ENCODE data around the gene ARMC10. TPM values are rescaled to one million over a fixed set of nuclear protein-coding genes. Genes with fewer than 3 reads are reported as not detected.
A peak's percentile ranks its signal among the peaks of the same experiment; 100 is the strongest.
"Not testable (repeated sequence)": the region's sequence is repeated elsewhere in the genome, so short reads cannot be mapped to it uniquely, and the experiment has no call there.

Gene ARMC10
- total RNA-seq, result 10 to 100 TPM; 50.6 to 59.6 TPM

DNA sequence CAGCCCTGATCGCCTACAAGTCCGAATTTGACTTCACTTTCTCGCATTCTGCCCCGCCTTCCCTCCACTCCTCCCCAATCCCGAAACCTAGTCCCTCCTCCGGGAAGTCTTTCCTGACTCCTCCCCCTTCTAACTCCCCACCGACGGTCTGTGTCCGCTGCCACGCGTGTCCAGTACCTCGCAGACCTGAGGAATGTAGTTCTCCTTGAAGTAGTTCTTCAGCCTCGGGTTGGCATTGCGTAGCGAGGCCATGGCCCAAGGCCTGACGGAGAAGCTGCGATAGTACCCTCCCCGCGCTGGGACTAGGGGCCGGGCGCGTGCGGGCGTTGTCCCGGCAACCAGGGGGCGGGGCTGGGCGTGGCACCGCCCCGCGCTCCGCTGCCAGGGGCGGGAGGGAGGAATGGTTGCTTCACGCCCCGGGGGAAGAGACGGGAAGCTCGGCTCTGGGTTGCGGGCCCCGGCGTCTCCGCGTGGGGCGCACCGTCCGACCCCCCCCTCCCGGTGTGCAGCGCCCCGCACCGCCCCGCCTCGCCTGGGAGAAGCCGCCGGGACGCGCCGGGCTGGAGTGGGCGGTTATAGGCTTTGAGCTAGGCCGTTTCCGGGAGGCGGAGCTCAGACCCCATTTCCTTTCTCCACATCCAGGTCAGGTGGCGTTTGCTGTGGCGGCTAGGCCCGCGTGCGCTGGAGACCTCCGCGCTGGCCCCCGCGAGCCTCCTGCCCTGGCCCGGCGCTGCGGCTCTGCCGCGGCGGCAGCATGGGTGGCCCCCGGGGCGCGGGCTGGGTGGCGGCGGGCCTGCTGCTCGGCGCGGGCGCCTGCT is at the start of gene ARMC10, which contains the start of gene FBXL13:
TSS of gene ARMC10 (plus strand) at position 622 of the 818 bp plus-strand sequence. CDS start at position 755, 133 bp downstream.
TSS of gene FBXL13 (minus strand) at position 278 of the 818 bp plus-strand sequence.
- Histone ChIP-seq H3K27ac (peak within 1 kb of the TSS; percentile 85 to 91), H3K4me1 (replicated peaks) (peaks cover 5% of the 10 kb centered on the region), H3K4me3 (peak within 1 kb of the TSS; percentile 65 to 84), H3K9me3 (no peaks in the 10 kb centered on the region), H3K36me3 (no peaks in the 10 kb centered on the region), H3K27me3 (replicated peaks; ENCODE audit: insufficient read depth) (no peaks in the 10 kb centered on the region)
- peak; percentile 87 for DNase-seq (ENCODE audit: low spot score)
- under 1% methylated on average over 70 of the region's 83 CpGs for WGBS
- TF ChIP-seq POLR2A (IDR thresholded peaks at IDR 0.05) (peak; percentile 60), CTCF (IDR thresholded peaks at IDR 0.05) (peak in 2 of 4 experiments; percentile 45 to 48), POLR2AphosphoS5 (IDR thresholded peaks at IDR 0.05) (peak; percentile 72)
- intact Hi-C loops (cut with DNase I), result no loop called here

GRCh38 chr7:103025341-103025740 is 49.6 kb upstream of the ARMC10 start:
- intact Hi-C loops (cut with DNase I), result no loop called here
- no peak for DNase-seq (ENCODE audit: low spot score)
- Histone ChIP-seq H3K9me3 (no peaks in the 10 kb centered on the region), H3K4me1 (replicated peaks) (no peaks in the 10 kb centered on the region), H3K4me3 (no peak overlapping the region), H3K27me3 (replicated peaks; ENCODE audit: insufficient read depth) (no peaks in the 10 kb centered on the region), H3K27ac (no peak overlapping the region), H3K36me3 (no peaks in the 10 kb centered on the region)
- TF ChIP-seq POLR2A (IDR thresholded peaks at IDR 0.05) (no peak), CTCF (IDR thresholded peaks at IDR 0.05) (no peak), POLR2AphosphoS5 (IDR thresholded peaks at IDR 0.05) (no peak)
- 77% methylated on average over 3 of the region's 3 CpGs for WGBS

- DNase-seq (ENCODE audit: low spot score), result no peak
- Histone ChIP-seq H3K27me3 (replicated peaks; ENCODE audit: insufficient read depth) (no peaks in the 10 kb centered on the region), H3K4me1 (replicated peaks) (no peaks in the 10 kb centered on the region), H3K27ac (no peak overlapping the region), H3K4me3 (no peak overlapping the region), H3K9me3 (no peaks in the 10 kb centered on the region), H3K36me3 (no peaks in the 10 kb centered on the region)
- intact Hi-C loops (cut with DNase I), result no loop called here
- TF ChIP-seq CTCF (IDR thresholded peaks at IDR 0.05) (no peak), POLR2AphosphoS5 (IDR thresholded peaks at IDR 0.05) (no peak), POLR2A (IDR thresholded peaks at IDR 0.05) (no peak)
- 90% methylated on average over 1 of the region's 1 CpG for WGBS
These were observed 43.9 kb upstream of the ARMC10 start for GRCh38 chr7:103031024-103031423.

DNA sequence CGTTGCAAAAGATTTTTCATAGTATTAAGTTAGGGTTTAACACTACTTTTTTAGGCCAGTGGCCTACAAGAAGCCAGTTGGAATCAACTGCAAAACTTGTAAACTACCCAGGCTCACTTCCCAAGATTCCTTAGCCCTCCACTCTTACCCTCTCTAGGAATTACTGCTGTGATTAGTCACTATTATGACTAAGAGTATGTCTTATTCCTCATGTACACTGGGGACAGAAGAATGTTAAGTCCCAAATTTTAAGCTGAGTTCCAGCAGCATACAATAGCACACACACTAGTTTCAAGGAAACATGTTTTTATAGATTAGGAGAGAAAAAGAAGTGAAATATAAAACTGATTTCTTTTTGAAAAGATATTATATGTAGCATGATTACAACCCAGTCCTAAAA is 43.2 kb upstream of the ARMC10 start:
- DNase-seq (ENCODE audit: low spot score), result no peak
- no peaks in the 10 kb centered on the region for H3K9me3 ChIP-seq
- intact Hi-C loops (cut with DNase I), result no loop called here
- no peak overlapping the region for H3K27ac ChIP-seq
- WGBS, result 67% methylated on average over 1 of the region's 1 CpG
- no peaks in the 10 kb centered on the region for H3K4me1 ChIP-seq (replicated peaks)
- no peaks in the 10 kb centered on the region for H3K36me3 ChIP-seq
- no peaks in the 10 kb centered on the region for H3K27me3 ChIP-seq (replicated peaks; ENCODE audit: insufficient read depth)
- TF ChIP-seq CTCF (IDR thresholded peaks at IDR 0.05) (no peak), POLR2AphosphoS5 (IDR thresholded peaks at IDR 0.05) (no peak), POLR2A (IDR thresholded peaks at IDR 0.05) (no peak)
- no peak overlapping the region for H3K4me3 ChIP-seq

- H3K4me3 ChIP-seq; H3K36me3 ChIP-seq; H3K9me3 ChIP-seq; DNase-seq (ENCODE audit: low spot score); H3K27me3 ChIP-seq (replicated peaks; ENCODE audit: insufficient read depth); intact Hi-C loops (cut with DNase I); H3K4me1 ChIP-seq (replicated peaks); H3K27ac ChIP-seq: not testable (repeated sequence)
- 92% methylated on average over 19 of the region's 20 CpGs for WGBS
These were observed 40.6 kb upstream of the ARMC10 start for GRCh38 chr7:103034318-103034717.
